HEK293 (cell line): ENCODE results near the gene PRPS1L1.

Experiments
- GLIS2 ChIP-seq: fragments of 450-650 bp; formaldehyde crosslinking; IDR thresholded peaks from 2 replicates; pipeline ENCODE4 v1.5.1; 2016; ENCODE audit warnings: missing biosample characterization, missing genetic modification characterization
- ZBTB21 ChIP-seq: fragments of 450-650 bp; formaldehyde crosslinking; IDR thresholded peaks from 2 replicates; pipeline ENCODE4 v1.5.1; 2017; ENCODE audit warnings: missing biosample characterization, missing genetic modification characterization
- ZNF549 ChIP-seq: fragments of 450-650 bp; IDR thresholded peaks from 2 replicates; pipeline ENCODE4 v1.5.1; 2018; ENCODE audit warnings: missing biosample characterization, missing genetic modification characterization, mild to moderate bottlenecking, inconsistent platforms, moderate library complexity
- TF ChIP-seq, protein P1 (sequence below): sonication (generic); formaldehyde crosslinking; IDR thresholded peaks from 2 replicates; pipeline ENCODE4 v1.8.1; 2022; ENCODE audit warnings: mild to moderate bottlenecking, moderate library complexity, missing genetic modification reagents
- TF ChIP-seq, protein P2 (sequence below): fragments of 450-650 bp; formaldehyde crosslinking; IDR thresholded peaks from 2 replicates; pipeline ENCODE4 v1.5.1; 2016; ENCODE audit warnings: missing biosample characterization, missing genetic modification characterization

DNA sequence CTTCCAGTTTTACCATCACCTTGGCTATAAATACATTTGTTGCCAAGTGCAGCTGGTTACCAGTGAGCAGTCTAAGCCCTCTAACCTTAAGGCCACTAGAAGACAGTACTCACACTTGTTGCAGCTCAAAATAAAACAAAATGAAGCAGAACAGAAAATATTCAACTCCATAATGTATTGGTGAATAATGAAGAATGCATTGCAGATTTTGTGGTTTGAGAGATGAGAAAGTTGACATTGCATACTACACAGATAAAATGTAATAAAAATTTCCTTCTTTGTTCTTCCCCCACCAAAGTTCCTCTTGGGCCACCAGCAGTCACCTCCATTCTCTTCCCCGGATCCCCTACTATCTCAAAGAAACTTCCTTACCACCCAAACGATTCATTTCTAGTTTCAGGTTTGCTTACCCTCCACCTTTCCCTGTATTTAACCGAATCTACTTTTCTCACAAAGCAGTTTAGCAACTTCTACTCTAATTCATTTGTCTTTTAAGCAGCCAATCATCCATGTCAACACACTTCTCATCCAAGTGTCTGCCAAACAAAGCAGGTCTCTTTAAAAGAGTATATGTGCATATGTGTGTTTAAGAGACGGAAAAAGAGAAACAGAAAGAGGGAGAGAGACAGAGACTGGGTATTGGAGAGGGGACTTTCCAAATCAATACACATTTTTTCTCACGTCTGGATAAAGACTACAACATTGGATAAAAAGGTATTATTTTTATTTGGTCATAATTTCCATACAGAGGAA, 35.7 kb upstream of the PRPS1L1 start:
- no peak for TF ChIP-seq ZNF549 (tag by site-specific recombination)
- TF ChIP-seq, protein P1, sequence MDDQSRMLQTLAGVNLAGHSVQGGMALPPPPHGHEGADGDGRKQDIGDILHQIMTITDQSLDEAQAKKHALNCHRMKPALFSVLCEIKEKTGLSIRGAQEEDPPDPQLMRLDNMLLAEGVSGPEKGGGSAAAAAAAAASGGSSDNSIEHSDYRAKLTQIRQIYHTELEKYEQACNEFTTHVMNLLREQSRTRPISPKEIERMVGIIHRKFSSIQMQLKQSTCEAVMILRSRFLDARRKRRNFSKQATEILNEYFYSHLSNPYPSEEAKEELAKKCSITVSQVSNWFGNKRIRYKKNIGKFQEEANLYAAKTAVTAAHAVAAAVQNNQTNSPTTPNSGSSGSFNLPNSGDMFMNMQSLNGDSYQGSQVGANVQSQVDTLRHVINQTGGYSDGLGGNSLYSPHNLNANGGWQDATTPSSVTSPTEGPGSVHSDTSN (CRISPR knock-in tag), result no peak
- TF ChIP-seq ZBTB21 (tag by site-specific recombination), result no peak
- TF ChIP-seq GLIS2 (tag by site-specific recombination), result no peak
- TF ChIP-seq, protein P2, sequence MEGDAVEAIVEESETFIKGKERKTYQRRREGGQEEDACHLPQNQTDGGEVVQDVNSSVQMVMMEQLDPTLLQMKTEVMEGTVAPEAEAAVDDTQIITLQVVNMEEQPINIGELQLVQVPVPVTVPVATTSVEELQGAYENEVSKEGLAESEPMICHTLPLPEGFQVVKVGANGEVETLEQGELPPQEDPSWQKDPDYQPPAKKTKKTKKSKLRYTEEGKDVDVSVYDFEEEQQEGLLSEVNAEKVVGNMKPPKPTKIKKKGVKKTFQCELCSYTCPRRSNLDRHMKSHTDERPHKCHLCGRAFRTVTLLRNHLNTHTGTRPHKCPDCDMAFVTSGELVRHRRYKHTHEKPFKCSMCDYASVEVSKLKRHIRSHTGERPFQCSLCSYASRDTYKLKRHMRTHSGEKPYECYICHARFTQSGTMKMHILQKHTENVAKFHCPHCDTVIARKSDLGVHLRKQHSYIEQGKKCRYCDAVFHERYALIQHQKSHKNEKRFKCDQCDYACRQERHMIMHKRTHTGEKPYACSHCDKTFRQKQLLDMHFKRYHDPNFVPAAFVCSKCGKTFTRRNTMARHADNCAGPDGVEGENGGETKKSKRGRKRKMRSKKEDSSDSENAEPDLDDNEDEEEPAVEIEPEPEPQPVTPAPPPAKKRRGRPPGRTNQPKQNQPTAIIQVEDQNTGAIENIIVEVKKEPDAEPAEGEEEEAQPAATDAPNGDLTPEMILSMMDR, result no peak
